Colonic mucosa (tissue), 4 donors: ENCODE data around the gene SLC7A14. TPM values are rescaled to one million over a fixed set of nuclear protein-coding genes. Genes with fewer than 3 reads are reported as not detected.

ENCODE experiments used
- DNase-seq: peaks from one replicate; pipeline ENCODE4 v3.0.0-alpha.2; 2020
- H3K27ac ChIP-seq: fragments of 200-600 bp; one replicate; pipeline ENCODE4 v1.8.0; 2021
- H3K27me3 ChIP-seq: fragments of 200-600 bp; one replicate; pipeline ENCODE4 v1.8.0; 2021
- H3K36me3 ChIP-seq: fragments of 200-600 bp; one replicate; pipeline ENCODE4 v1.8.0; 2021
- H3K4me1 ChIP-seq: fragments of 200-600 bp; one replicate; pipeline ENCODE4 v1.8.0; 2021; ENCODE audit warnings: mild to moderate bottlenecking
- H3K4me3 ChIP-seq: fragments of 200-600 bp; one replicate; pipeline ENCODE4 v1.8.0; 2021
- H3K9ac ChIP-seq, 2 donors: one replicate each; pipeline ENCODE4 v1.7.0; 2013; ENCODE audit warnings: control low read depth in 2 of 2, low read depth in 2 of 2, low read length in 2 of 2
- H3K9me3 ChIP-seq: fragments of 200-600 bp; one replicate; pipeline ENCODE4 v1.8.0; 2021
- CTCF ChIP-seq: fragments of 200-600 bp; IDR thresholded peaks from one replicate; pipeline ENCODE4 v1.8.0; 2022; ENCODE audit warnings: antibody characterized with exemption, mild to moderate bottlenecking
- intact Hi-C: fragments of 100-400 bp; cut with DNase I; formaldehyde crosslinking; loops from one replicate; pipeline ENCODE4 v1.14.1; 2022
- total RNA-seq, 2 donors: library from RNA; stranded (reverse); fragmentation: NEBNext Ultra II Directional in 1 of 2; extraction: Animal tissue kit (Norgen Biotek cat#: 25700) in 1 of 2; gene quantifications; one replicate each; pipeline ENCODE4 v1.2.1, GENCODE V29; 2021
- donor health status: healthy.
- donor health status: DM: no; HTN: no; CAD: no.
- donor health status: DM: no; HTN: no; CAD: no.

SLC7A14 gene
- total RNA-seq, 2 donors from 2014 or later, result 0.05 to 0.56 TPM

DNA sequence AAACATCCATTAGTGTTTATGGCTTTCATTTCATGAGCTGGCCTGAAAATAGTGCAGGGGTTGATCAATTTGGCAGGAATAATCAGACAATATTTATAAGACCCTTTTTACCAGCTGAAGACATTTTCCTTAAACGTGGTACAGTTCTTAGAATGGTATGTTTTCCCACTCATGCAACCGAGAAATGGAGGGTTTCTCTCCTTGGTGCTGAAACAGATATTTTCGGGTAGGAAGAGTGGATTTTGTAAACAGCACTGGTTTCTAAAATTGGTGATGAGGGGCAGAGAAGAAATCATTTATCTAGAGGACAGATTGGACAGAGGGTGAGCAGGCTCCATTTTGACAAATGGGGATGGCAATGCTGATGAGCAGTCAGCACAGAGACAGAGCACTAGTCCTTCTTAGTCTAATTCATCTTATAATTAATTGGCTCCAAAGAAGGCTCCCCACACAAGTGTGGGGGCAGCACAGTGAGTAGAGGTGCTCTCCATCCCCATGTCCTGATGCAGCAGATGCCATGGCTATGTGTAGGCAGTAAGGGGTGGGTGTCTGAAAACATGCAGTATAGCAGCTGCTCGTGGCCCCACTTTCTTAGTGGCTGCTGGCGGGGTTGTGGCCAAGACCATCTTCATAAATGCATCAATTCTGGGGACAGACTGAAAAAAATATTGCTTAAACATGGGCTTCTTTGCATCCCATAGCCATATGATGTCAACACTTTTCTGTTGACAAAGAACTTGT is 18.1 kb upstream of the SLC7A14 start:
- Histone ChIP-seq H3K4me1 (no peaks in the 10 kb centered on the region), H3K27ac (no peak overlapping the region), H3K9ac (no peak overlapping the region), H3K27me3 (no peaks in the 10 kb centered on the region), H3K9me3 (no peaks in the 10 kb centered on the region), H3K4me3 (no peak overlapping the region), H3K36me3 (no peaks in the 10 kb centered on the region)
- TF ChIP-seq CTCF, result no peak
- no peak for DNase-seq
- intact Hi-C loops, result no loop called here

DNA sequence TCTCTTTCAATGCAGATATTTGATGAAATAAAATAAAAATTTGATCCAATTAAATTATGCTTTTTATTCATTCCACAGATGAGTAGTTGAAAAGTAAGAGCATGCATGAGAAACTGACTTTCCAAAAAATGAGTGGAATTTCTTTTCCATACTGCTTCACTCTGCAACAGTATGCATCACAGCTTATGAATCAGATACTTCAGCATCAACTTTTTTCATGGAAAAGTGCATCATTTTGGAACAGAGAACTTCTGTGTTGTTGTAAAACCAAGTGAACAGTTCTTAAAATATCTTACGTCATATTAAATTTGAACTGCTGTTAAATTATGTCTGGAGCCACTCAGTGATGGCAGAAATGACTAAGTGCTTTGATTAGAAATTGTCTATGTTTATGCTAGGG is 16.7 kb upstream of the SLC7A14 start:
- Histone ChIP-seq H3K36me3 (no peaks in the 10 kb centered on the region), H3K27ac (no peak overlapping the region), H3K9ac (no peak overlapping the region), H3K9me3 (no peaks in the 10 kb centered on the region), H3K4me3 (no peak overlapping the region), H3K4me1 (no peaks in the 10 kb centered on the region), H3K27me3 (no peaks in the 10 kb centered on the region)
- no peak for TF ChIP-seq CTCF
- no peak for DNase-seq
- intact Hi-C loops, result no loop called here

DNA sequence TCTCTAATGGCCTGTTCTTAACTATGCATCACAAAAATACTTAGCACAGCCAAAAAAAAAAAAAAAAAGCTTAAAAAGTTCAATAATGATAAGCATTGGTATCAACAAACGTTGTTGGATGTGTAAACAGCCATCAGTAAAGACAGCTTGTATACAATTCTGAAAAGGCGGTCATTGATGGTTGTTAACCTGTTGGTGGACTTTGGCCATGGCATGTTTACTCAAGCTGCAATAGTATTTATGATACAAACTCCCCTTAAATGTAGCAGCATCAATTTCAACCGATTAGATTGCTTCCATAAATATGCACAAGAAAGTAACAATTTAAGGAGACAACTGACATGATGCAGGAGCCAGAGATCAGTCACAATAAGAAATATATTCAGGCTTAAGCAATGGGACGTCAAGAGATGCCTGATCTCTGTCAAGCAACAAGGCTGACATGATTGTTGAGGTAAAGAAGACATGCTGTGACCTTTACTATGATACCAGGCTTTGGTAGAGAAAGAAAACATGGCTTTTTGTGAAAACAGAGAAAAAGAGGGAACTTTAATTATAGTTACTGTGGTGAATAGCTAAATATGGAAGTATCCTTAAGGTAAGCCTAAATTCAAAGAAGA is 14.2 kb upstream of the SLC7A14 start:
- no peaks in the 10 kb centered on the region for H3K4me1 ChIP-seq
- H3K27me3 ChIP-seq, result no peaks in the 10 kb centered on the region
- H3K36me3 ChIP-seq, result no peaks in the 10 kb centered on the region
- H3K4me3 ChIP-seq, result no peak overlapping the region
- no peak for TF ChIP-seq CTCF
- no peak overlapping the region for H3K9ac ChIP-seq
- H3K9me3 ChIP-seq, result no peaks in the 10 kb centered on the region
- DNase-seq, result no peak
- intact Hi-C loops, result no loop called here
- no peak overlapping the region for H3K27ac ChIP-seq

DNA sequence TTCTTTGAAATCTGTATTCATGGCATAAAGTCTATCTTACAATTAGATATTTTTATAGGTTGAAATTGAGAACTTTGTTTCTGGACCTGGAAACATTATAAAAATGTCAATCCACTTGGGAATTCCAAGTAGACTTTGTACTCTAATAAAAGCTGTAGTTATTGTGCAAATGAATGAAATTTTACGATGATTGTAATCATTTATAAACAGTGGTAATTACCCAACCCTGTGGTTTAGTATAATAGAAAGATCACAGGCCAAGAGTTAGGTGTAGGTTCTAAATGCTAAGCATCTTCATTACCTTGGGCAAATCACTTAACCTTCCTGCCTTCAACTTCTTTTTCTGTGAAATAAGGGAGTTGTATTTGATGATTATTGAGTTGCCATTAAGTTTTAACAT is 13.2 kb upstream of the SLC7A14 start:
- H3K36me3 ChIP-seq, result no peaks in the 10 kb centered on the region
- H3K9me3 ChIP-seq, result no peaks in the 10 kb centered on the region
- no peak for TF ChIP-seq CTCF
- H3K9ac ChIP-seq, result no peak overlapping the region
- no peaks in the 10 kb centered on the region for H3K27me3 ChIP-seq
- H3K4me3 ChIP-seq, result no peak overlapping the region
- no peak for DNase-seq
- intact Hi-C loops, result no loop called here
- H3K4me1 ChIP-seq, result no peaks in the 10 kb centered on the region
- no peak overlapping the region for H3K27ac ChIP-seq

DNA sequence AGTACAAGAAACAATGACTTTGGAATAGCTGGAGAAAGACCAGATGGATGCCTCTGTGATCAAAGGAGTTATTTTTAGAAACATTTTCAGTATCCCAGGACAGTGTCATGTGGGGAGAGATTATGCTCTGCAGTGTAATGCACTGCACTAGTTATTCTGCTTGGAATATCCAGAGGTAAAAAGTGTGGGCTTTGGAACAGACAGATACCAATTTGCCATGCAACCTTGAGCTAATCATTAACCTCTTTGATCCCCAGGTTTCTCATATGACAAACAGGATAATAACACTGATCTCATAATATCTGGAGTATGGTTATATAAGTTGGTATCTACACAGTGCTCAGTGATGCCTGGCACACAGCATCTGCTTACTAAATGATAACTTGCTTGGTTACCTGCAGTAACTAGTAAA is 12.2 kb upstream of the SLC7A14 start:
- H3K36me3 ChIP-seq, result no peaks in the 10 kb centered on the region
- H3K9ac ChIP-seq, result no peak overlapping the region
- no peak overlapping the region for H3K4me3 ChIP-seq
- no peak overlapping the region for H3K27ac ChIP-seq
- DNase-seq, result no peak
- no peaks in the 10 kb centered on the region for H3K9me3 ChIP-seq
- intact Hi-C loops, result no loop called here
- H3K4me1 ChIP-seq, result no peaks in the 10 kb centered on the region
- H3K27me3 ChIP-seq, result no peaks in the 10 kb centered on the region
- no peak for TF ChIP-seq CTCF
